ENCODE measurements around the gene MOSMO.

DNA sequence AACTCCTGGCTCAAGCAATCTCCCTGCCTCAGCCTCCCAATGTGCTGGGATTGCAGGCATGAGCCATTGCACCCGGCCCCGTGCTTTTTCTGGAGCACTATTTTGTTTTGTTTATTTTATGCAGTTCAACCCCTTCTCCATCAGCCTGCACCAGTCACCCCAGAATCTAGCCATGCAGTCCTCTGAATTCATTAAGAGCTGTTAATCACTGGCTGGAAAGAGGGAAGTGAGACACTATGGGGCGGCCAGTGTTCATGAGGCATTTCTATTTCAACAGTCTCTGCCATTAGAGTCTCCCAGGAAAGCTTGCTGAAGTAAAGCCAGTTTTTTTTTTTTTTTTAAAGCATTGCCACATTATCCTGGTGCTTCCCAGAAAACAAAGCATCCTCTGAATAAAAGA, 86.1 kb downstream of the MOSMO start:
- TF ChIP-seq RCOR1 (IDR thresholded peaks at IDR 0.05; ENCODE audit: low read length) (no peak), CTCF (IDR thresholded peaks at IDR 0.05) (no peak), TCF12 (IDR thresholded peaks at IDR 0.05) (no peak), RXRA (IDR thresholded peaks at IDR 0.05; ENCODE audit: borderline replicate concordance, low read depth) (no peak), ELF1 (IDR thresholded peaks at IDR 0.05) (no peak), FOXJ3 (CRISPR knock-in tag; IDR thresholded peaks at IDR 0.05) (no peak)
- TF ChIP-seq, protein P1, sequence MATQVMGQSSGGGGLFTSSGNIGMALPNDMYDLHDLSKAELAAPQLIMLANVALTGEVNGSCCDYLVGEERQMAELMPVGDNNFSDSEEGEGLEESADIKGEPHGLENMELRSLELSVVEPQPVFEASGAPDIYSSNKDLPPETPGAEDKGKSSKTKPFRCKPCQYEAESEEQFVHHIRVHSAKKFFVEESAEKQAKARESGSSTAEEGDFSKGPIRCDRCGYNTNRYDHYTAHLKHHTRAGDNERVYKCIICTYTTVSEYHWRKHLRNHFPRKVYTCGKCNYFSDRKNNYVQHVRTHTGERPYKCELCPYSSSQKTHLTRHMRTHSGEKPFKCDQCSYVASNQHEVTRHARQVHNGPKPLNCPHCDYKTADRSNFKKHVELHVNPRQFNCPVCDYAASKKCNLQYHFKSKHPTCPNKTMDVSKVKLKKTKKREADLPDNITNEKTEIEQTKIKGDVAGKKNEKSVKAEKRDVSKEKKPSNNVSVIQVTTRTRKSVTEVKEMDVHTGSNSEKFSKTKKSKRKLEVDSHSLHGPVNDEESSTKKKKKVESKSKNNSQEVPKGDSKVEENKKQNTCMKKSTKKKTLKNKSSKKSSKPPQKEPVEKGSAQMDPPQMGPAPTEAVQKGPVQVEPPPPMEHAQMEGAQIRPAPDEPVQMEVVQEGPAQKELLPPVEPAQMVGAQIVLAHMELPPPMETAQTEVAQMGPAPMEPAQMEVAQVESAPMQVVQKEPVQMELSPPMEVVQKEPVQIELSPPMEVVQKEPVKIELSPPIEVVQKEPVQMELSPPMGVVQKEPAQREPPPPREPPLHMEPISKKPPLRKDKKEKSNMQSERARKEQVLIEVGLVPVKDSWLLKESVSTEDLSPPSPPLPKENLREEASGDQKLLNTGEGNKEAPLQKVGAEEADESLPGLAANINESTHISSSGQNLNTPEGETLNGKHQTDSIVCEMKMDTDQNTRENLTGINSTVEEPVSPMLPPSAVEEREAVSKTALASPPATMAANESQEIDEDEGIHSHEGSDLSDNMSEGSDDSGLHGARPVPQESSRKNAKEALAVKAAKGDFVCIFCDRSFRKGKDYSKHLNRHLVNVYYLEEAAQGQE (IDR thresholded peaks at IDR 0.05; ENCODE audit: low read depth, low read length): no peak
